ENCODE results near the gene FBXO42.
"Not testable (repeated sequence)": the region's sequence is repeated elsewhere in the genome, so short reads cannot be mapped to it uniquely, and the experiment has no call there.

The FBXO42 gene

GRCh38 chr1:16260814-16261213 lies 91.5 kb downstream of the FBXO42 start:
- no peak for DNase-seq (ENCODE audit: low spot score)

GRCh38 chr1:16258591-16259135 lies 93.6 kb downstream of the FBXO42 start:
- DNase-seq (ENCODE audit: low spot score), result no peak

DNA sequence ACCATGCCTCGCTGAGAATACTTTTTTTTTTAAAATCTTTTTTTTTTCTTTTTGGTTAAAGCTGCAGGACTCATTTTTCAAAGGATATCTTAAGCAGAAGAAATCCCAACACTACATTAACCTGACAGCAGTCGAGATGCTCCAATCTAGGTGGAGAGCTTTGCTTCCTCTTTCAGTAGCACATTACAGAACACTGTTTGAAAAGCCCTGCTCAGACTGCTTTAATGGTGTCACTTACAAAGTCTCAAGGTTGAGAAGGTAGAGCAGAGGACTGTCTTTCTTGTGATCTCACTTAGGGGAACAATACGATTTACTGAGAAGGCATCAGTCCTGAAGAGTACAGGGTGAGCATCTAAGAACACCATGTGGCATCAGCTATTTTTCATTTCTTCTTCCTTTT lies 94.3 kb downstream of the FBXO42 start:
- DNase-seq (ENCODE audit: low spot score), result no peak

GRCh38 chr1:16257556-16257955 lies 94.7 kb downstream of the FBXO42 start:
- not testable (repeated sequence) for DNase-seq (ENCODE audit: low spot score)

- DNase-seq (ENCODE audit: low spot score), result no peak
These were observed 95.8 kb downstream of the FBXO42 start for GRCh38 chr1:16256478-16256877.

GRCh38 chr1:16254263-16254928 lies 97.9 kb downstream of the FBXO42 start:
- no peak for DNase-seq (ENCODE audit: low spot score)

DNA sequence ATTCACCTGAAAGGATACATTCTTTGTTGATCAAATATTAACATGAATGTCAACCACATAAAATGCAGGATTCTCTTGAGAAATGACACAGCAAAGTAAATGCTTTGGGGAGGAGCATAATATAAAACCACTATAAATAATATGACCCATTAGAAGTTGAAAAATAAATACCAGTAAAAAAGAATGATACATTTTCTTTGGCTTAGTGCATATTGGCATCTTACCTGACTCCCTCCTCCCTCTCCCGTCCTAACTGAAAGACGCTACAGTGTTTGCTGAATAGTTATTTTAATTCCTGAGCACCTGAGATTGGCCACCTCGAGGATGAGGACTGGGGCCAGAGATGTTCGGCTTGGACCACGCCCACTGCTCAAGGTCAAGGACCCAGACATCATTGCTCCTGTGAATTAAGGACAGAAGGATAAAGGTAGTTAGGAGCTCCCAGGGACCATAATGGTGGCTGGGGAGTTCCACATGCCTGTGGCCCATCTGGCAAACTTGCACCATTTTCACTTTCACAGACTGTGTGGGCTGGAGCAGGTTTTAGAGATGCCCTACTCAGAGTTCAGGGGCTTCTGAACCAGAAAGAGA lies 98.9 kb downstream of the FBXO42 start:
- no peak for DNase-seq (ENCODE audit: low spot score)

- DNase-seq (ENCODE audit: low spot score), result no peak
These were observed 99.4 kb downstream of the FBXO42 start for GRCh38 chr1:16252912-16253311.

- DNase-seq (ENCODE audit: low spot score), result no peak
These were observed 100.9 kb downstream of the FBXO42 start for GRCh38 chr1:16251381-16251780.

DNA sequence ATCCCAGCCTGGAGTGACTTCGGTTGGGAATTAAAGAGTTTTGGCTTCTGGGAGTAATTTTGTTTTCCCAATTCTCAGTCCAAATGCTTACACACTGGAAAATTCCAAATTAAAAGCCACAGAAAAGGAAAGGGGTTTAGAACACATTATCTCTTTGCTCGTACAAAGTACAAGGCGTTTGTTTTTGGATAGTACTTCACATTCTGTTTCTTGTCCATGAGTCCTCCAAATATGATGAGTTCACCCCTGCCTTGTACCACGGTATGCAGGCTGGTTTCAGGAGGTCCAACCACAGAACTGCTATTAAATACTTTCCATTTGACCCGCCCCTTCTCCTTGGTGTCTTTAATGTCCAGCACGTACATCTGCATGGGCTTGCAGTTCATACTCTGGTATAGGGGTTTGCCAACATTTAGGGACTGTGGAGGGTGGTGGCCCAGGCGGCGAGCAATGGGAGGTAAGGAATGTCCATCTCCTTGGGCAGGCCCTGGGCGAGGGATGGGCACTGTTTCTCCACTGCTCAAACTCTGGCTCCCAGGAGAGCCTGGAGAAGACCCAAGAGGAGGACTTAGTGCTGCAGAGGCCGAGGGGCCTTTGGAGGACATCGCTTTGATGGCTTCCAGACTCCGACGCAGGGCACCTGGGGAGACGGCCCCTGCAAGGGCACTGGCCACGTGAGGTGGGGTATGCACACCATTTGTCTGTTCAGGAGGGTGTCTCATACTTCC lies 101.6 kb downstream of the FBXO42 start:
- DNase-seq (ENCODE audit: low spot score), result no peak

DNA sequence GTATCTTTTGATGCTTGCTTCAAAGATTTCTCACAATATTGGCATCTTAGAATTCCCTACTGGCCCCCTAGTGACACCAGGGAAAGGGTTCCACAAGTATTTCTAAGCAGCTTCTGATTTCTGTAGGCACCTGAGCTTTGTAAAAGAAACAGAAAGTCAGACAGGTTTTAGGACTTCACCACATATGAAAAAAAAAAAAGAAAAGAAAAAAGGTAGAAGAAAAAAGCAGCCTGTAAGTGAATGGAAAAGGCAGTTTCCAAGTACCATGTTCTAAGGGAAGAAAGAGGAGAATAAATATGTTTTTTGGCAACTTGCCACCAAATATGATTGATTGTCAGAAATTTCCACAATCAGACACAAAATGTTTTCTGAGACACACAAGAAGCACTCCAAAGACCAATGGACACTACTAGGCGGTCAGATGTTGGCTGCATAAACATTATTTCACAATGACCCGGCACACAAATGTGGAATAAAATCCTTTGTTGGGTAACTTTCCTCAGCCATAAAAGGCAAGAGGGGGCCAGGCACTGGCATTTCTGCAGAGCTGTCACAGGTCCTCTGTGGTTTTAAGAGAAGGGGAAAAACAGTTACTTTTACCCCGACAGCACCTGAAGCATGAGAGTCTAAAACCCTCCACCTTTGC lies 102.6 kb downstream of the FBXO42 start:
- no peak for DNase-seq (ENCODE audit: low spot score)

DNA sequence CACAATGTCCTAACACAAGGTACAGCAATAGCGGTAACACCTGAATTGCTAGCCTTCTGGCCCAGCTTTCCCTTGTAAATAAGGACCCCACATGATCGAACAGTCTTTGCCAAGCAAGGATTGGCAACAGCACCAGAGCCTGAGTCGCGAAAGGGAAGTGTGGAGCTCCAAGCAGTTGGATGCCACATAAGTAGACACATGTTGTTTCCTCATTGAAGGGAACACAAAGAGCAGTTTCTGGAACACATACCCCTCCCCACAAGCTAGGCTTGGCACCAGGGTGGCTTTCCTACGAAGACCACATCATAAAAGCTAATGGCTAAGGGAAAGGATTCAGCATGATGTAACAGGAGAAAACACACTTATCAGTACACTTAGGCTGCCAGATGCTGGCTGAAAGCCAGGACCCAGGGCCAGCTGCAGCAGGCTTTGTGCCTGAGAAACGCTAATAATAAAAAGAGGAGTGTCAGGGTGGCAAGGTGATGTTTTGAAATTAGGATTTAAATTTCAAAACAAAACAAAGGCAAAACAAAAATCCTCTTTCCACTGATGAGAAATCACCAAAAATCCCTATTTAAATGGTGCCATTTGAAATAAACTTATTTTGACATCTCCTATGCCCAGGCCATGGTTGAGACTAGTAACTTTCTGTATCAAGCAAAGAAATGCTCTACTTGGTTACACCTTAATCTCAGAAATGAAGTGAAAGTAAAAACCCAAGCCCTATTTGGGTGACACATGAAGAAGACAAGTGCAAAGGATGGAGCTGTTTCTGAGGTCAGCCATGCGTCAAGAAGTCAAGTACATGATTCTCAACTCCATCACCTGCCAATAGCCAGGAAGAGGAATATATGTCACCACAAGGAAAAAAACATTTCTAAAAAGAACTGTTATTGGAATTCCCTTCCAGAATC lies 103.4 kb downstream of the FBXO42 start:
- no peak for DNase-seq (ENCODE audit: low spot score)

DNA sequence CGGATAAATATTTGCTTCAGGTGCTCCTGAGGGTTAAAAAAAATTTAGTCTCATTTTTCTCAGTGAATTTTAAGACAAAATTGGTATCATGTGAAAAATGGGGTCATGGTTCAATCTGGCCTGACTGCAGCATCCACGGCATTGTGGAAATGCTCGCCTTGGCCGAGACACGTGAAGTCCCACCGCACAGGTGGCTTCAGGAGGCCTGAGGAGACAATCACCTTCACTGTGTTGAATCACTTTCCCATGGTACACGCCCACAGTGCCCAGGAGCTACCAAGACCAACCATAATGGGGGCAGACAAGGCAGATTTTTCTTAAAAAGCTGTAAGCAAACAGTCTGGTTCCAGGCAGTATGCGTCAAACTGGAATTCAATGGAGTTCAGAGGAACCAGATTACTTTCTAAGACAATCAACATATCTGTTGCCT lies 104.3 kb downstream of the FBXO42 start:
- no peak for DNase-seq (ENCODE audit: low spot score)

- no peak for DNase-seq (ENCODE audit: low spot score)
These were observed 104.8 kb downstream of the FBXO42 start for GRCh38 chr1:16247441-16247840.

DNA sequence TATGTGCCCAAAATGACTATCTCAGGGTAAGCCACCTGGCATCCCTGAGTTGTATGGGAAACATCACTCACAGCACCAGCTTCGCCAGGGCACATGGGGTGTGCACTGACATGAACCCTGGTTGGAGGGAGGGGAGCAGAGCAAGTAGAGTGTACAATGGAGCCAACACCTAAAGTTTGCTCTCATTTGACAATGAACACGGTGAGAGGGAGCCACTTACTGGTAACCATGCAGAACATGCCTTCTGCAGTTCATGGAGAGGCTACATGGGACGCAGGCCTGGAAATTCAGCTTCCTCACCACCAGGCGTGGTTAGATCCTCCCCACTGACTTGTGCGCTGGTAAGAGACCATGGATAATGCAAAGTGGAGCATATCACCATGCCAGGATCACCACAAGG lies 105.3 kb downstream of the FBXO42 start:
- no peak for DNase-seq (ENCODE audit: low spot score)

DNA sequence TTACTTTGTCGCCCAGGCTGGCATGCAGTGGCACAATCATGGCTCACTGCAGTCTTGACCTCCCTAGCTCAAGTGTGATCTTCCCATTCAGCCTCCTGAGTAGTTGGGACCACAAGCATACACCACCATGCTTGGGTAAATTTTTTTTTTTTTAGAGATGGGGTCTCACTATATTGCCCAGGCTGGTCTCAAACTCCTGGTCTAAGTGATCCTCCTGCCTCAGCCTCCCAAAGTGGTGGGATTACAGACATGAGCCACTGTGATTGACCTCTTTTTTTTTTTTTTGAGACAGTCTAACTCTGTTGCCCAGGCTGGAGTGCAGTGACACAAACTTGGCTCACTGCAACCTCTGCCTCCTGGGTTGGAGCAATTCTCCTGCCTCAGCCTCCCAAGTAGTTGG lies 106.0 kb downstream of the FBXO42 start:
- not testable (repeated sequence) for DNase-seq (ENCODE audit: low spot score)

- DNase-seq (ENCODE audit: low spot score), result no peak
These were observed 106.6 kb downstream of the FBXO42 start for GRCh38 chr1:16245476-16246196.

- no peak for DNase-seq (ENCODE audit: low spot score)
These were observed 107.5 kb downstream of the FBXO42 start for GRCh38 chr1:16244650-16245285.

DNA sequence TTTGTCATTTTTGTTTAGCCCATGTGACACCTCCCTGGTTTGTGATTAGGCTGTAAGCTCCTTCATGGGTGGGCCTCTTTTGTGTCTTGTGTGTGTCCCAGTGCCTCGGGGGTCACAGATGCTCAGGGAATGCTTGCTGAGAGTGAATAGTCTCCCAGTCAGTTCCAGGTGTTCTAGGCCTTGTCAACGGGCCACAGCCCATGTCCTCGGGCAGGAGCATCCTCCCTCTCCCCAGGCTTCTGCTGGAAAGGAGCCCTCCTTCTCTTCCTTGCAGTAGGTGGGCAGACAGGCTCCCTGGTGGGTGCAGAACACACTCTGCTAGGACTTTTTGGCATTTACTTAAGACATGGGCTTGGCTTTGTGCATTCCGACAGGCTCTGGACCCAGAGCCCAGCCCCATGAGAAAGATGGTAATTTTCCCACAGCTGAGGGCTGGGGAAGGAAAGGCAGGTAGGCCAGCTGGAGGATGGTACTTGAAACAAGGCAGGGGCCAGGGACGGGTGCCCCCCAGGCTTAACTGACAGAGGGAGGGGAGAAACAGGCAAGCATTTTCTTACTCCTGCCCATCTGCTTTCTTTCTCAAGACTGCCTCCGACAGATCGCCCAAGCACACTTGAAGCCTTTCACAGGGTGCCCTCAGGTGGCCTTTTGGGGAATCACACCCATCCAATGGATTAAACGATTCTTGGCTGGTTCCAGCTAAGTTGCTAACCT lies 108.2 kb downstream of the FBXO42 start:
- DNase-seq (ENCODE audit: low spot score), result peak; percentile 80

- no peak for DNase-seq (ENCODE audit: low spot score)
These were observed 109.1 kb downstream of the FBXO42 start for GRCh38 chr1:16243215-16243610.

Data from CD4-positive, alpha-beta T cell treated with Interleukin-2 at 100 ng/mL for 4 hours (primary cell).